A549 (cell line): ENCODE measurements around the gene CCND2.

Source experiments
- CBX8 ChIP-seq: fragments of 200-600 bp; sonication (generic); IDR thresholded peaks from 2 replicates; pipeline ENCODE4 v1.6.1; 2016
- EP300 ChIP-seq, 2 experiments: fragments of >200 bp; sonication (Bioruptor Twin); formaldehyde crosslinking; IDR thresholded peaks; 2 replicates in 1 of 2; 3 replicates in 1 of 2; pipeline ENCODE4 v1.6.1; 2016 to 2017
- MYC ChIP-seq: IDR thresholded peaks from 2 replicates; pipeline ENCODE4 v1.6.1; 2012; ENCODE audit warnings: mild to moderate bottlenecking, inconsistent platforms, low read length, improper control_type of control experiment, borderline replicate concordance
- POLR2A ChIP-seq: IDR thresholded peaks from 2 replicates; pipeline ENCODE4 v1.6.1; 2012; ENCODE audit warnings: mild to moderate bottlenecking, low read length
- RFX5 ChIP-seq: fragments of 450-650 bp; IDR thresholded peaks from 2 replicates; pipeline ENCODE4 v1.7.1; 2014; ENCODE audit warnings: antibody characterized with exemption, mild to moderate bottlenecking, moderate library complexity
- SMC3 ChIP-seq: fragments of >200 bp; sonication (Bioruptor Twin); formaldehyde crosslinking; IDR thresholded peaks from 3 replicates; pipeline ENCODE4 v1.6.1; 2018; ENCODE audit warnings: inconsistent platforms
- TF ChIP-seq, protein P1 (sequence below): fragments of >200 bp; sonication (Bioruptor Twin); formaldehyde crosslinking; IDR thresholded peaks from 3 replicates; pipeline ENCODE4 v1.5.1; 2016
- TF ChIP-seq, protein P2 (sequence below): fragments of 150-350 bp; IDR thresholded peaks from 2 replicates; pipeline ENCODE4 v1.6.1; 2014; ENCODE audit warnings: low read depth, mild to moderate bottlenecking, low read length

DNA sequence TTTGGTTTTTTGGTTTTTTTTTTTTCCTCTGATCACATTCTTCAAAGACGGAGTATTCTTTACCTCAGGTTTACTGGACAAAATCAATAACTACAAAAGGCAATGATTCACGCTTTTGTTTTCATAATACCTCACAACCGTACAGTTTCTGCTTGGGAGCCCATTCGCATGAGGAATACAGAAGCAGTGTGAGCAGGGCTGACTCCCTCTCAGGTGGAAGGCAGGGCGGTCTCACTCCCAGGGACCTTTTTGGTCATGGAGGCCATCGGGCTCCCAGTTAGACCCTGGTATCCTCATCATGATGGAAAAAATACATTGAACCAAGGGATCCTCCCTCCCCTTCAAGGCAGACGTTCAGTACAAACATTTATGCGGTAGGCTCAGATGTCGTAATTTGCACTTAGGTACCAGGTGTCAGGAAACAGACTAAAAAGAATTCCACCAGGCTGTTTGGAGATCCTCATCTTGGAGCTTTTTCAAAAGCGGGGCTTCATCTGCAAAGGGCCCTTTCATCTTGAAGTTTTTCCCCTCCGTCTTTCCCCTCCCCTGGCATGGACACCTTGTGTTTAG, 28.5 kb downstream of the CCND2 start:
- TF ChIP-seq, protein P1, sequence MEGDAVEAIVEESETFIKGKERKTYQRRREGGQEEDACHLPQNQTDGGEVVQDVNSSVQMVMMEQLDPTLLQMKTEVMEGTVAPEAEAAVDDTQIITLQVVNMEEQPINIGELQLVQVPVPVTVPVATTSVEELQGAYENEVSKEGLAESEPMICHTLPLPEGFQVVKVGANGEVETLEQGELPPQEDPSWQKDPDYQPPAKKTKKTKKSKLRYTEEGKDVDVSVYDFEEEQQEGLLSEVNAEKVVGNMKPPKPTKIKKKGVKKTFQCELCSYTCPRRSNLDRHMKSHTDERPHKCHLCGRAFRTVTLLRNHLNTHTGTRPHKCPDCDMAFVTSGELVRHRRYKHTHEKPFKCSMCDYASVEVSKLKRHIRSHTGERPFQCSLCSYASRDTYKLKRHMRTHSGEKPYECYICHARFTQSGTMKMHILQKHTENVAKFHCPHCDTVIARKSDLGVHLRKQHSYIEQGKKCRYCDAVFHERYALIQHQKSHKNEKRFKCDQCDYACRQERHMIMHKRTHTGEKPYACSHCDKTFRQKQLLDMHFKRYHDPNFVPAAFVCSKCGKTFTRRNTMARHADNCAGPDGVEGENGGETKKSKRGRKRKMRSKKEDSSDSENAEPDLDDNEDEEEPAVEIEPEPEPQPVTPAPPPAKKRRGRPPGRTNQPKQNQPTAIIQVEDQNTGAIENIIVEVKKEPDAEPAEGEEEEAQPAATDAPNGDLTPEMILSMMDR = no peak
- TF ChIP-seq SMC3 (no peak), EP300 (IDR thresholded peaks at IDR 0.05) (no peak), POLR2A (no peak), MYC (no peak), CBX8 (no peak), RFX5 (no peak)
- TF ChIP-seq, protein P2, sequence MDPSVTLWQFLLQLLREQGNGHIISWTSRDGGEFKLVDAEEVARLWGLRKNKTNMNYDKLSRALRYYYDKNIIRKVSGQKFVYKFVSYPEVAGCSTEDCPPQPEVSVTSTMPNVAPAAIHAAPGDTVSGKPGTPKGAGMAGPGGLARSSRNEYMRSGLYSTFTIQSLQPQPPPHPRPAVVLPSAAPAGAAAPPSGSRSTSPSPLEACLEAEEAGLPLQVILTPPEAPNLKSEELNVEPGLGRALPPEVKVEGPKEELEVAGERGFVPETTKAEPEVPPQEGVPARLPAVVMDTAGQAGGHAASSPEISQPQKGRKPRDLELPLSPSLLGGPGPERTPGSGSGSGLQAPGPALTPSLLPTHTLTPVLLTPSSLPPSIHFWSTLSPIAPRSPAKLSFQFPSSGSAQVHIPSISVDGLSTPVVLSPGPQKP = no peak
